ENCODE data around the gene CGN. TPM values are rescaled to one million over a fixed set of nuclear protein-coding genes. Genes with fewer than 3 reads are reported as not detected.
A peak's percentile ranks its signal among the peaks of the same experiment; 100 is the strongest.

CGN gene
- total RNA-seq, 3 donors from 2014 or later, result 0.68 to 1.0 (median 0.94) TPM

DNA sequence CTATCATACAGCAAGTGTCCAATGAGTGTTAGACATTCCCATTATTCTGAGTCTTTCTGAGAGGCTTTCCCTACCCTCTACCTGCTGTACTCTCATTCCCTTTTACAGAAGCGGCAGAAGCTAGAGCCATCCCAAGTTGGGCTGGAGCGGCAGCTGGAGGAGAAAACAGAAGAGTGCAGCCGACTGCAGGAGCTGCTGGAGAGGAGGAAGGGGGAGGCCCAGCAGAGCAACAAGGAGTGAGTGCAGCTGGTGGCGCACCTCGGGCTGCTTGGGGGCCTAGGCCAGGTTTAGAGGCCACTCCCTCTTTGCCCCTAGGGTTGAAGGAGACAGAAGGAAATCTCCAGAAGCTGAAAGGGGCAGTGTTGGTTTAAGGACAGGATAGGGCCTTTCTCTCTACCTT, 12.1 kb downstream of the CGN start:
- Mint-ChIP-seq H3K9me3 (no peaks in the 10 kb centered on the region), H3K4me3 (no peak overlapping the region), H3K36me3 (ENCODE audit: insufficient read depth) (no peaks in the 10 kb centered on the region), H3K27me3 (ENCODE audit: low read depth) (no peaks in the 10 kb centered on the region), H3K4me1 (ENCODE audit: low read depth) (no peaks in the 10 kb centered on the region)
- DNase-seq (no peak), ATAC-seq (no peak)

DNA sequence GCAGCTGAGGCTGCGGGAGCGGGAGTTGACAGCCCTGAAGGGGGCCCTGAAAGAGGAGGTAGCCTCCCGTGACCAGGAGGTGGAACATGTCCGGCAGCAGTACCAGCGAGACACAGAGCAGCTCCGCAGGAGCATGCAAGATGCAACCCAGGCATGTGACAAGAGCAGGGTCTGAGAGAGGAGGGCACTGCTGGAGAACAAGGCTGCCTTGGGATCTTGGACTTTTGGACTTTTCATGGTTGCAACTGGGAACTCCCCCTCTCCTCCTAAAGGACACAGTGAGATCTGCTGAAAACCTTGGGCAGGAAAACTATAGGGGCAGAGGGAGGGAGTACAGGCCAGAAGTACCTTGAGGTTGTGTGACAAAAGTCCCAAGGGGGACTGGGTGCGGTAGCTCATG, 13.5 kb downstream of the CGN start:
- no peaks in the 10 kb centered on the region for H3K36me3 Mint-ChIP-seq (ENCODE audit: insufficient read depth)
- H3K27me3 Mint-ChIP-seq (ENCODE audit: low read depth), result no peaks in the 10 kb centered on the region
- ATAC-seq (no peak), DNase-seq (no peak)
- H3K4me3 Mint-ChIP-seq, result no peak overlapping the region
- no peaks in the 10 kb centered on the region for H3K4me1 Mint-ChIP-seq (ENCODE audit: low read depth)
- no peaks in the 10 kb centered on the region for H3K9me3 Mint-ChIP-seq

DNA sequence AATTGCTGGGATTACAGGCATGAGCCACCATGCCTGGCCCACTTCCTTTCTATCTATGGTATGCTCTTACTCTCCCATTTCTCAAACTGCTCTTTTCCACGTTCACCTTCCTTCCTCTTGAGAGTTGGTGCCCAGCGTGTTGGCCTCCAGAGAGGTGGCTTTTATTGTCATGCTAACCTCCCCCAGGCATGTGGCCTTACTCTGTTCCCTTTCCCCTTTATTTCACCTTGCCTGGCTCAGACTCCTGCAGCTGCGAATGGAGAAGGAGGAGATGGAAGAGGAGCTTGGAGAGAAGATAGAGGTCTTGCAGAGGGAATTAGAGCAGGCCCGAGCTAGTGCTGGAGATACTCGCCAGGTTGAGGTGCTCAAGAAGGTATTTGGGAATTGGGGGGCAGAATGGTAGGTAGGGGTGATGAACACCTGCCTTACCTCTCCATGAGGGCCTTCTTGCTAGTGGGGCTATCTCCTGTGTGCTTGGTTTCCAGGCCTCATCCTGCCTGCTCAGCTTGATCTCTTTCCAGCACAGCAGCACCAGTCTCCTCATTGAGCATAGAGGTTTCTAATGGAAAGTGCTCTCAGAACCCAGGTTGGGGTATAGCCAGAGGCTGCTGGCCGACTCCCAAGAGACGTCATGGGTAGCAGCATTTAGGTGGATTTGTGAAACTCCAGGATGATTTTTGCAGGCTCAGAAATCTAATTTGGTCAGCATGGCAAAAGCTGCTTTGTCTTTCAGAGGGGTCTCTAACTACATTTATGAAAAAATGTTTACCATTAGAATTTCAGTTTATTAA, 15.7 kb downstream of the CGN start:
- ATAC-seq (no peak), DNase-seq (no peak)
- Mint-ChIP-seq H3K9me3 (no peaks in the 10 kb centered on the region), H3K36me3 (ENCODE audit: insufficient read depth) (no peaks in the 10 kb centered on the region), H3K27me3 (ENCODE audit: low read depth) (peaks cover 3% of the 10 kb centered on the region), H3K4me1 (ENCODE audit: low read depth) (no peaks in the 10 kb centered on the region), H3K4me3 (no peak overlapping the region)

DNA sequence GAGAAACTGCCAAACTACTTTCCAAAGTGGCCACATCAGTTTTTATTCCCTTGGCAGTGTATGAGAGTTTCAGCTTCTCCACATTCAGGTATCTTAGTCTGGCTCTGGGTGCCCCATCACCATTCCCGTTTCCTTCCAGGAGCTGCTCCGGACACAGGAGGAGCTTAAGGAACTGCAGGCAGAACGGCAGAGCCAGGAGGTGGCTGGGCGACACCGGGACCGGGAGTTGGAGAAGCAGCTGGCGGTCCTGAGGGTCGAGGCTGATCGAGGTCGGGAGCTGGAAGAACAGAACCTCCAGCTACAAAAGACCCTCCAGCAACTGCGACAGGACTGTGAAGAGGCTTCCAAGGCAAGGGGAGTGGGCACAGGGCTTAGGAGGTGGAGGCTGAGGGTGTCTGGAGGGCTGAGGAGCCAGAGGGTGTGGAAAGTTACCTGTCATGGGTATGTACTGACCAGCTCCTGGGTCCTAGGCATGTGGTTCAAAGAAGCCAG, 18.1 kb downstream of the CGN start:
- no peak overlapping the region for H3K4me3 Mint-ChIP-seq
- no peaks in the 10 kb centered on the region for H3K4me1 Mint-ChIP-seq (ENCODE audit: low read depth)
- no peaks in the 10 kb centered on the region for H3K9me3 Mint-ChIP-seq
- DNase-seq, result no peak
- peaks cover 3% of the 10 kb centered on the region for H3K27me3 Mint-ChIP-seq (ENCODE audit: low read depth)
- no peaks in the 10 kb centered on the region for H3K36me3 Mint-ChIP-seq (ENCODE audit: insufficient read depth)
- ATAC-seq, result no peak

DNA sequence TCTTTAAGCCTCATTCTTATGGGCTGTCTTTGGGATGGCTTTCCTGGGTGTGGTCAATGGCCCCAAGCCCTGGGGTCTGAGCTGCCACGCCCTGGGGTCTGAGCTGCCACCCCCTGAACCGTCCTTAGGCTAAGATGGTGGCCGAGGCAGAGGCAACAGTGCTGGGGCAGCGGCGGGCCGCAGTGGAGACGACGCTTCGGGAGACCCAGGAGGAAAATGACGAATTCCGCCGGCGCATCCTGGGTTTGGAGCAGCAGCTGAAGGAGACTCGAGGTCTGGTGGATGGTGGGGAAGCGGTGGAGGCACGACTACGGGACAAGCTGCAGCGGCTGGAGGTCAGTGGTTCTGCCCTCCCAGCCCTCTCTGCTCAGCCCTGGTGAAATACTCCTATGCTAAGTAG, 18.6 kb downstream of the CGN start:
- Mint-ChIP-seq H3K9me3 (no peaks in the 10 kb centered on the region), H3K4me1 (ENCODE audit: low read depth) (no peaks in the 10 kb centered on the region), H3K4me3 (no peak overlapping the region), H3K36me3 (ENCODE audit: insufficient read depth) (no peaks in the 10 kb centered on the region), H3K27me3 (ENCODE audit: low read depth) (peaks cover 3% of the 10 kb centered on the region)
- DNase-seq, result no peak
- ATAC-seq, result no peak

DNA sequence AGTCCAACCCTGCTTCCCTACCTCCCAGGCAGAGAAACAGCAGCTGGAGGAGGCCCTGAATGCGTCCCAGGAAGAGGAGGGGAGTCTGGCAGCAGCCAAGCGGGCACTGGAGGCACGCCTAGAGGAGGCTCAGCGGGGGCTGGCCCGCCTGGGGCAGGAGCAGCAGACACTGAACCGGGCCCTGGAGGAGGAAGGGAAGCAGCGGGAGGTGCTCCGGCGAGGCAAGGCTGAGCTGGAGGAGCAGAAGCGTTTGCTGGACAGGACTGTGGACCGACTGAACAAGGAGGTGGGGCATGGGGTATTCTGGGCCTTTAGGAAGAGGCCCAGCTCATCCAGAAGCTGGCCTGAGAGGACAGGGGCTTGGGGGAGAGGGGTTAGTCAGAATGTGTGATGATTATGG, 19.3 kb downstream of the CGN start:
- Mint-ChIP-seq H3K4me3 (no peak overlapping the region), H3K27me3 (ENCODE audit: low read depth) (peaks cover 3% of the 10 kb centered on the region), H3K4me1 (ENCODE audit: low read depth) (no peaks in the 10 kb centered on the region), H3K9me3 (no peaks in the 10 kb centered on the region), H3K36me3 (ENCODE audit: insufficient read depth) (no peaks in the 10 kb centered on the region)
- DNase-seq (no peak), ATAC-seq (no peak)

DNA sequence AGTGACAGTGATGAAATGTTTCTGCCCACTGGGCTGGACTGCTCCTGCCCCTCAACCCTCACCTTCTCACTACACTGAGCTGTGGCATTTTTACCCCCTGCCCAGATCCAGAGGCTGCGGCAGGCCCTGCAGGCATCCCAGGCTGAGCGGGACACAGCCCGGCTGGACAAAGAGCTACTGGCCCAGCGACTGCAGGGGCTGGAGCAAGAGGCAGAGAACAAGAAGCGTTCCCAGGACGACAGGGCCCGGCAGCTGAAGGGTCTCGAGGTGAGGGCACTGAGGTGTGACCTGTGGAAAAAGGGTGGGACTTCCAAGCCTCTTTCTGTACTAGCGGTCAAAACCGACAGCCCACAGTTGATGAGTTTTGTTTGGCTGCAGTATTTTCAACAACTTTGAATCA, 22.7 kb downstream of the CGN start:
- no peaks in the 10 kb centered on the region for H3K36me3 Mint-ChIP-seq (ENCODE audit: insufficient read depth)

DNA sequence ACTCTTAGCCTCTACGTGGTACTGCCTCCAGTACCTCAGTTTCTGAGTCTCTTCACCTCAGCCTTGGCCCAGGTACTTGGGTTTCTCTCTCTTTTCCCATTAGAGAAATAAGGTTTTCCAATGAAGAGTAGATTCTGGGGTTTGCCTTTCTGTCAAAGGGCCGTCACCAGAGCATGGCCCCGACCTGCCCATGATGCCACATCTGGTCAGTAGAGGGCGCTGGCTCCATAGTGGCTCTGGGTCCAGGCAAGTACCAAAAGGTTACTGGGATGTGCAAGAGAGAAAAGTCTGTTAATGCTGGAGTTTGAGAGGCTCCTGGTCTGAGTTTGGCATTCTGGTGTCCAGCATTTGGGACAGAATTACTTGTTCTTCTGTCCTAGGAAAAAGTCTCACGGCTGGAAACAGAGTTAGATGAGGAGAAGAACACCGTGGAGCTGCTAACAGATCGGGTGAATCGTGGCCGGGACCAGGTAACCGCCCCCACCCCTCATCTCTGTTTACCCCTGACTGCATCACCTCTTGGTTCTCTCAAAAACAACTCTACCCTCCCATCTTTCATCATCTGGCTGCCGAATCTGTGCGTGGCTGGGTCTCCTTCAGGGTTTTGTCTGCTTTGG, 23.6 kb downstream of the CGN start:
- ATAC-seq, result peak; percentile 91 to 92
- H3K9me3 Mint-ChIP-seq, result no peaks in the 10 kb centered on the region
- peaks cover 4% of the 10 kb centered on the region for H3K4me1 Mint-ChIP-seq (ENCODE audit: low read depth)
- peaks cover 3% of the 10 kb centered on the region for H3K27me3 Mint-ChIP-seq (ENCODE audit: low read depth)
- H3K36me3 Mint-ChIP-seq (ENCODE audit: insufficient read depth), result no peaks in the 10 kb centered on the region
- DNase-seq, result peak; percentile 73
- no peak overlapping the region for H3K4me3 Mint-ChIP-seq

More for the DNA sequence above, 22.7 kb downstream of the CGN start:
- Mint-ChIP-seq H3K4me3 (no peak overlapping the region), H3K9me3 (no peaks in the 10 kb centered on the region), H3K27me3 (ENCODE audit: low read depth) (peaks cover 3% of the 10 kb centered on the region), H3K4me1 (ENCODE audit: low read depth) (no peaks in the 10 kb centered on the region)
- ATAC-seq (no peak), DNase-seq (no peak)

DNA sequence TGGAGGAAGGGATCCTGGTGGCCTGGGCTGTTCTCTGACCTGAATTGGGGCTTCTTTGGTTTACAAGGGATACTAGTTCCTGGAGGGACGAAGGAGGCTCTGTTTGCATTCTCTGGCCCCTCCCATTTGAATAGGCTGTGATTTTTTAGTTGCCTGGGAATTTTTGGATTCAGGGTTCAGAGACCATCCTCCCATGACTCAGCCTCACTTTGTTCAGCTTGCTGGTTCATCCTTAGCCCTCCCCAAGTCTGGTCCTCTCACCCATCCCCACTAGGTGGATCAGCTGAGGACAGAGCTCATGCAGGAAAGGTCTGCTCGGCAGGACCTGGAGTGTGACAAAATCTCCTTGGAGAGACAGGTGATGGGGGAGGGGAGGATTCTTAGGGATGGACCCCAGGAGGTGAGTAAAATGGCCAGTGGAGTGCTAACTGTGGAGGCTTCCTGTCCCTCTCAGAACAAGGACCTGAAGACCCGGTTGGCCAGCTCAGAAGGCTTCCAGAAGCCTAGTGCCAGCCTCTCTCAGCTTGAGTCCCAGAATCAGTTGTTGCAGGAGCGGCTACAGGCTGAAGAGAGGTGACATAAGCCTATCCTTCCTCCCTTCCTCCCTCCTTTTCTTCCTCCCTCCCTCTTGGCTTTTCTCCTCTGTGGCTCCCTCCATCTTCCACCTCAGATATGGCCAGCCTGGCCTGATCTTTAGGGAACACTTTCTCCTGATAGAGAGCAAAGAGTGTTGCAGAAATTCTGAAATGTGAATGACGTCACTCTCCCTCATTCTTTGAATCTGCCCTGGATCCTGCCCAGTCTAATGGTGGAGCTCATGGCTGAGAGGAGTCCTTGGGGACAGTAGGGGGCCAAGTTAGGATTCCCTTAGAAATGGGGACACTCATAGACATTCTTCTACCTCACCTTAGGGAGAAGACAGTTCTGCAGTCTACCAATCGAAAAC, 24.4 kb downstream of the CGN start:
- H3K36me3 Mint-ChIP-seq (ENCODE audit: insufficient read depth), result no peaks in the 10 kb centered on the region
- ATAC-seq (no peak), DNase-seq (no peak)
- peaks cover 8% of the 10 kb centered on the region for H3K4me1 Mint-ChIP-seq (ENCODE audit: low read depth)
- no peaks in the 10 kb centered on the region for H3K9me3 Mint-ChIP-seq
- peaks cover under 1% of the 10 kb centered on the region for H3K27me3 Mint-ChIP-seq (ENCODE audit: low read depth)
- H3K4me3 Mint-ChIP-seq, result no peak overlapping the region

DNA sequence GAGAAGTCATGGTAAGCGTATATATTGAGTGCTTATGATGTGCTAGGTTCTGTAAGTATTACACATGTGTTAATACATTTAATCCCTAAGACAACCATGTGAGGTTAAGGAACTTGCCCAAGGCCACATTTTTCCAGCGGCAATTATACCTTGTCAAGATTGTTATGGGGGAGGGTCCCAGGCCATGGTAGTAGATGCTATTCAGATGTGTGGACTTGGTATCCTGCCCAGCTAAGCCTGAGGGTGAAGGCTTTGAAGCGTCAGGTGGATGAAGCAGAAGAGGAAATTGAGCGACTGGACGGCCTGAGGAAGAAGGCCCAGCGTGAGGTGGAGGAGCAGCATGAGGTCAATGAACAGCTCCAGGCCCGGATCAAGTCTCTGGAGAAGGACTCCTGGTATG, 25.3 kb downstream of the CGN start:
- Mint-ChIP-seq H3K4me3 (no peak overlapping the region), H3K9me3 (no peaks in the 10 kb centered on the region), H3K27me3 (ENCODE audit: low read depth) (peaks cover 4% of the 10 kb centered on the region), H3K4me1 (ENCODE audit: low read depth) (peaks cover 17% of the 10 kb centered on the region), H3K36me3 (ENCODE audit: insufficient read depth) (no peaks in the 10 kb centered on the region)
- DNase-seq, result no peak
- ATAC-seq, result no peak

DNA sequence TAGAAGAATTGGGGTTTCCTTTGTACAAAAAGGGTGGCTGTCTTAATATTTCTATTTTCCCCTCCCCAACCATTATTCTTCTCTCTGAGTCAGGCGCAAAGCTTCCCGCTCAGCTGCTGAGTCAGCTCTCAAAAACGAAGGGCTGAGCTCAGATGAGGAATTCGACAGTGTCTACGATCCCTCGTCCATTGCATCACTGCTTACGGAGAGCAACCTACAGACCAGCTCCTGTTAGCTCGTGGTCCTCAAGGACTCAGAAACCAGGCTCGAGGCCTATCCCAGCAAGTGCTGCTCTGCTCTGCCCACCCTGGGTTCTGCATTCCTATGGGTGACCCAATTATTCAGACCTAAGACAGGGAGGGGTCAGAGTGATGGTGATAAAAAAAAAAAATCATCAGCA, 25.9 kb downstream of the CGN start:
- Mint-ChIP-seq H3K4me1 (ENCODE audit: low read depth) (peaks cover 22% of the 10 kb centered on the region), H3K36me3 (ENCODE audit: insufficient read depth) (no peaks in the 10 kb centered on the region), H3K4me3 (no peak overlapping the region), H3K9me3 (no peaks in the 10 kb centered on the region), H3K27me3 (ENCODE audit: low read depth) (peaks cover 5% of the 10 kb centered on the region)
- no peak for ATAC-seq
- DNase-seq, result no peak

DNA sequence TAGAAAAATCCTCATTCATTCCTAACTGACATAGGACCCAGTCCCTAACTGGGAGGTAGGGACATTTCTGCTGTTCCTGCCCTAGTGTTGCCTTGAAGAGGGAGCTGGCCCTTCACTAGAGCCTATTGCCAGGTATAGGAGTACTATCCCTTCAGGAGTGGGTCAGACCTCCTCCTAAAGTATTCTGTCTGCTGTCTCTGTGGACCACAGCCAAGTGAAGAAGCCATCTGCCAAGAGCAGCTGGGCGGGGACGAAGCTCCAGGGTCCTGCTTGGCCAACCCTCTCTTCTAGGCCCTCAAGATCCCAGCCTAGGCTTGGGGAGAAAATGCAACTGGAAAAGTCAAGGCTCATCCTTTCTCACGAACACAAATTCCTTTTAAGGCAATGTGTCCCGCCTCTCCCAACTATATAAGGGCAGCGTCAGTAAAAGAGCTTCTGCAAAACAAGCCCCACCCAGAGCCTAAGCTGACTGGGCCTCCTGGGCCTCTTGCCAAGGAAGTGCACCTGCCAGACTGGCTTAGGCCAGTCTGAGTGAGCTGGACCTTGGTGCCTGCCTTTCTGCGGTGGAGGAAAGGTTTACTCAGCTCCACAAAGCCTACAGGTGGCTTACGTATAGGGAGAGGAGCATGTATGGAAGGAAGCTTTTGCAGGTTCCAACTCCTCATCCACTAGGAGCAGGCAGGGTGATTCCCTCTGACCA, 28.3 kb downstream of the CGN start:
- Mint-ChIP-seq H3K4me1 (ENCODE audit: low read depth) (peaks cover 22% of the 10 kb centered on the region), H3K27me3 (ENCODE audit: low read depth) (peaks cover 5% of the 10 kb centered on the region), H3K9me3 (no peaks in the 10 kb centered on the region), H3K36me3 (ENCODE audit: insufficient read depth) (no peaks in the 10 kb centered on the region), H3K4me3 (peak overlapping the region; percentile 93)
- peak in 1 of 2 donors; percentile 15 for ATAC-seq
- no peak for DNase-seq

DNA sequence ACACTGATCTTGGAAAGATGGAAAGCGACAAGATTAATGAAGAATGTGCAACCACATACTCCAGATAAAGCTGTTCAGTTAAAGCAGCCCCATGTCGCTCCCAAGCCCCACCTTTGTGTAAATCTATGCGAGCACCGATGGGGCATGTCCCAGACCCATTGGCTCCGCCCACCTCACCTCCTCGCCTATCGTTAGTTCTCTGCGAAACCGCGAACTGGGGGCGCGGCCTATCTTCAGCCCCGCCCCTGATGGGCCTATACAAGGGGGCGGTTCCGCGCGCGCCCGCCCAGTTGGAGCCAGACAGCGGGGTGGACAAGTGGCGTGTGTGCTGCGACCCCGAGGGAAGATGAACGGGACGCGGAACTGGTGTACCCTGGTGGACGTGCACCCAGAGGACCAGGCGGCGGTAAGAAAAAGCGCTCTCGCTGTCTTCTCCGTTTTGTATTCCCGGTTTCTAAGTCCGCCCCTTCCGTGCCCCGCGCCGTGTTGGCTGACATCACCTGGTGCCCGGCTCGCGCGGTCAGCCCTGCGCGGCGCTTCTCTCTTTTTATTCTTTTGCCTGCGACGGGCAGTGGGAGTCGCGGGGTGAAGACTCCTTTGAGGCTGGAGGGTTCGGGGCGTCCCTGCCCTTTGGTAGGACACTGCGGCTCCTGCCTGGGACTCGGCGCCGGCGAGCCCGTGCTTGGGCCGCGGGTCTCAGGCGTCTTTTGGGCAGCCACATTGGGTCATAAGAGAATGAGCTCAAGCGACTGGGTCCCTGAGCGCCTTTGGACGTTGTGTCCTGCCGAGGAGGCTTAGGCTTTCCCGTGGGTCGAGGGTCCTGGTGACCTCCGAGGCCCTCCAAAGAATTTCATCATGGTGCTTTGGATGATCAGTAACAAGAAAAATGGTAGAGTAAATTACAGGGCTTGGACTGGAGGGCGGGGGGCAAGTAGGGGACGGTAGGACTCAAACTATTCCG, 29.1 kb downstream of the CGN start, which contains the start of gene TUFT1:
TSS of gene TUFT1 (plus strand) at position 289 of the 961 bp plus-strand sequence. CDS start at position 347, 58 bp downstream.
- Mint-ChIP-seq H3K9me3 (no peaks in the 10 kb centered on the region), H3K27me3 (ENCODE audit: low read depth) (peaks cover 5% of the 10 kb centered on the region), H3K4me1 (ENCODE audit: low read depth) (peaks cover 22% of the 10 kb centered on the region), H3K36me3 (ENCODE audit: insufficient read depth) (no peaks in the 10 kb centered on the region), H3K4me3 (peak within 1 kb of the TSS; percentile 93)
- ATAC-seq (peak; percentile 98), DNase-seq (peak; percentile 93)
